ENCODE data around the gene RNASEH1. TPM values are rescaled to one million over a fixed set of nuclear protein-coding genes. Genes with fewer than 3 reads are reported as not detected.

Gene RNASEH1
- total RNA-seq, 1 donor from 2014 or later = 19.5 TPM

GRCh38 chr2:3513026-3513810, 44.9 kb downstream of the RNASEH1 start:
- DNase-seq (ENCODE audit: low read depth) = no peak

GRCh38 chr2:3512086-3512485, 46.0 kb downstream of the RNASEH1 start:
- no peak for DNase-seq (ENCODE audit: low read depth)
- no peak for TF ChIP-seq CTCF (conservative IDR thresholded peaks at IDR 0.05; ENCODE audit: low read depth, low read length)
- no peak overlapping the region for H3K4me3 ChIP-seq (ENCODE audit: low read depth, low read length)

More at GRCh38 chr2:3513026-3513810, 44.9 kb downstream of the RNASEH1 start:
- H3K4me3 ChIP-seq (ENCODE audit: low read depth, low read length) = no peak overlapping the region
- no peak for TF ChIP-seq CTCF (conservative IDR thresholded peaks at IDR 0.05; ENCODE audit: low read depth, low read length)

GRCh38 chr2:3505771-3506170, 52.4 kb downstream of the RNASEH1 start:
- DNase-seq (ENCODE audit: low read depth) = no peak
- TF ChIP-seq CTCF (conservative IDR thresholded peaks at IDR 0.05; ENCODE audit: low read depth, low read length) = no peak
- H3K4me3 ChIP-seq (ENCODE audit: low read depth, low read length) = no peak overlapping the region

GRCh38 chr2:3504741-3505140, 53.4 kb downstream of the RNASEH1 start:
- no peak for DNase-seq (ENCODE audit: low read depth)
- no peak for TF ChIP-seq CTCF (conservative IDR thresholded peaks at IDR 0.05; ENCODE audit: low read depth, low read length)
- no peak overlapping the region for H3K4me3 ChIP-seq (ENCODE audit: low read depth, low read length)

GRCh38 chr2:3503483-3503882, 54.6 kb downstream of the RNASEH1 start:
- DNase-seq (ENCODE audit: low read depth) = no peak
- H3K4me3 ChIP-seq (ENCODE audit: low read depth, low read length) = no peak overlapping the region
- TF ChIP-seq CTCF (conservative IDR thresholded peaks at IDR 0.05; ENCODE audit: low read depth, low read length) = no peak

GRCh38 chr2:3503046-3503445, 55.1 kb downstream of the RNASEH1 start:
- no peak overlapping the region for H3K4me3 ChIP-seq (ENCODE audit: low read depth, low read length)
- DNase-seq (ENCODE audit: low read depth) = no peak
- no peak for TF ChIP-seq CTCF (conservative IDR thresholded peaks at IDR 0.05; ENCODE audit: low read depth, low read length)
